GM10847 (cell line): ENCODE data around the gene TBX19.

Experiments used
- POLR2A ChIP-seq: IDR thresholded peaks from 2 replicates; pipeline ENCODE4 v1.6.1; 2011; ENCODE audit not compliant: insufficient read length; ENCODE audit errors: extremely low read depth

Gene TBX19

DNA sequence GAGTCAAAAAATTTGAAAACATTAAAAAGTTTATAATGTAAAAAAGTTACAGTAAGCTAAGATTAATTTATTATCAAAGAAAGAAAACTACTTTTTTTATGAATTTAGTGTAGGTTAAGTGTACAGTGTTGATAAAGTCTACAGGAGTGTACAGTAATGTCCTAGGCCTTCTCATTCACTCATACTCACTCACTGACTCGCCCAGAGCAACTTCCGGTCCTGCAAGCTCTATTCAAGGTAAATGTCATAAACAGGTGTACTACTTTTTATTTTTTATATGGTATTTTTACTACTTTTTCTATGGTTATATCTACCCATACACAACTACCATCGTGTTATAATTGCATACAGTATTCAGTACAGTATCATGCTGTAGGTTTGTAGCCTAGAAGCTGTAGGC, 49.6 kb downstream of the TBX19 start:
- no peak for TF ChIP-seq POLR2A

- TF ChIP-seq POLR2A: no peak
Observed at GRCh38 chr1:168331569-168331968, 50.9 kb downstream of the TBX19 start.

- TF ChIP-seq POLR2A: no peak
Observed at GRCh38 chr1:168333562-168334276, 53.0 kb downstream of the TBX19 start.

DNA sequence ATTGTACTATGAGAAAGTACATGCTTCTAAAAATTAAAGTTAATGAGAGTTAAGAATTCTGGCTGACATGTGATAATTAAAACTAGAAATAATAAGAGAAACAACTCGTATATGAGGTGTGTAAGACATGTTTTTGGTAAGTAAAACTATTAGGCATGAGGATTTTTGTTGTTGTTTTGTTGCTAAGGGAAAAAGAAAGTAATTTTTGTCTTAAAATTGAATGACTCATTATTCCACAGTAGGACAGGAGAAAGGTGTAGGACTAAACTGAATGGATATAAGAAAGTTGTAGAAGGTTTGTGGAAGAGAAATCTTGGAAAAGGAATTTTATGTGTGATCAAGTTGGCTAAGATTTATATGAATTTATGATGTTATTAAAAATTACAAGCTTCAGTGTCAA, 54.8 kb downstream of the TBX19 start:
- TF ChIP-seq POLR2A: no peak

DNA sequence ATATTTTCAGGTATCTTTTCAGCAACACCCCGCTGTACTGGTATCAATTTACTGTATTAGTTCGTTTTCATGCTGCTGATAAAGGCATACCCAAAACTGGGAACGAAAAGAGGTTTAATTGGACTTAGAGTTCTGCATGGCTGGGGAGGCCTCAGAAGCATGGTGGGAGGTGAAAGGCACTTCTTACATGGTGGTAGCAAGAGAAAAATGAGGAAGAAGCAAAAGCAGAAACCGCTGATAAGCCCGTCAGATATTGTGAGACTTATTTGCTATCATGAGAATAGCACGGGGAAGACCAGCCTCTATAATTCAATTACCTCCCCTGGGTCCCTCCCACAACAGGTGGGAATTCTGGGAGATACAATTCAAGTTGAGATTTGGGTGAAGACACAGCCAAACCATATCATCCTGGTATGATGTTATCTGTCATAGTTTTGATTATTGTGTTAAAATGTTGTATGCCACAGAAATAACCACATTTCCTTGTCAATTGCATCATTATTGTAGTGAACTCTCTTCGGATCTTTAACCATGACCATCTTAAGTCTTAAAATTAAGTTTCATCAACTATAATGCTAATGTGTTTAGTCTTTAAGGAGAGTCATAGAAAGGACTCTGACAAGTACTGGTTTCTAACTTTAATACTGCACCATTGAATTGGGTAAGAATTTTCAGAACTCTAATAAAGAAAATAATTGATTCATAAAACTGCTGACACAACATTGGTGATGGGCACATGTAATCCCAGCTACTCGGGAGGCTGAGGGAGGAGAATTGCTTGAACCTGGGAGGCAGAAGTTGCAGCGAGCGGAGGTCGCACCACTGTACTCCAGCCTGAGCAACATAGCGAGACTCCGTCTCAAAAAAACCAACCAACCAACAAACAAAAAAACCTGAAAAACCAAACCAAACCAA, 58.2 kb downstream of the TBX19 start:
- no peak for TF ChIP-seq POLR2A

- TF ChIP-seq POLR2A: no peak
Observed at GRCh38 chr1:168340781-168341482, 60.3 kb downstream of the TBX19 start.

DNA sequence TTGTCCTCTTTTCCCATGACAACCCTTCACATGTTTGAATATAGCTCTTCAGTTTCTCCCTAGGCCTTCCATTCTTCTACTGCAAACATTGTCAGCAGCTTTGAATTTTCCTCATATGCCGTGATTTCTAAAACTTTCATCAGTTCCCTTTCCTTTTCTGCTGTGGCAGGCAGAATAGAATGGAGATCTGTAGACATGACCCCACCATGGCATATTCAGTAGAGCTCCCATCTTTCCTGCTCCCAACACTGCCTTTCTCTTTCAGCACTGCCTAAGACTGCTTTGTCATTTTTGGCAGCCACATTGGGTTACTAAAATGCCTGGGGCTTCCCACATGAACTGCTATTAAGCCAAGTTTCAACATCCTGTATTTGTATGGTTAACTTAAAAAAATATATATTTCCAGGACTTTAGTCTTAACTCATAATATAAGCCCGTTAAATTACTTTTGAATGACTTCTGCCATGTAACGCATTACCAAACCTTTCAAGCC, 60.9 kb downstream of the TBX19 start:
- no peak for TF ChIP-seq POLR2A

- TF ChIP-seq POLR2A: no peak
Observed at GRCh38 chr1:168342572-168343280, 62.0 kb downstream of the TBX19 start.

DNA sequence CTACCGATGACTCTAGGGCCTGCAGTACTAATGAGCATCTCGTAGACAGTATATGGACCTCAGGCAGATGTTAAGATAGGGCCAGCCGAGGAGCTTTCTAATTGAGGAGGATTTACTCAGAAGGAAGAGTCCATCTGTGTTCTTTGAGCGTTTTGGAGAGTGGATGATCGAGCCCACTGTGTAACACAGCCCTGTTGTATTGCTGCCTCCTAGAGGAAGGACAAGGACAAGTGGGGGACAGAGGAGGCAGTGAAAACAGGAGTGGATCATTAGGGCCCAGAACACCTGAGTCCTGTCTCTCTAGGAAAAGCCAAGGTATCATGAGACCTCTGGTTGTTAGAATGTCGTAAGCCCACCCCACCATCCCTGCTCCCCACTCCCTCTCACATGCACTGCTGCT, 62.9 kb downstream of the TBX19 start:
- TF ChIP-seq POLR2A: no peak

DNA sequence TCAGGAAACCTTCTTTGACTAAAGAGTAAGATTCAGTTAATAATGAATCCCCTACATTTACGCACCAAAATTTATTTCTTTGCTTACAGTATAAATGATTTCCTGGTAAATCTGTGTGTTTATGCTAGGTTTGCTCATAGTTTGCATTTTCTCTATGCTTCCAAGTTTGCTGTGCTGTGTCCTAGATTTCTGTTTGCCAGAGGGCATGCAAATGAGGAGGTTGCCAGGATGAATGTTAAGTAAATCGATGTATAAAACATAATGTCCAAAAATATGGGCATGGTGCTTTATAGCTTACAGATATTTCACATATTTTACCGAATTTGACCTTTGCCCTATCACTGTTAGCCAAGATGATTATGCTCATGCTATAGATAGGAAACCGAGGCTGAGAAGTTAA, 63.8 kb downstream of the TBX19 start:
- TF ChIP-seq POLR2A: no peak

GRCh38 chr1:168345939-168346338, 65.3 kb downstream of the TBX19 start:
- no peak for TF ChIP-seq POLR2A

- no peak for TF ChIP-seq POLR2A
Observed at GRCh38 chr1:168347630-168348029, 67.0 kb downstream of the TBX19 start.

- no peak for TF ChIP-seq POLR2A
Observed at GRCh38 chr1:168348146-168348709, 67.6 kb downstream of the TBX19 start.

DNA sequence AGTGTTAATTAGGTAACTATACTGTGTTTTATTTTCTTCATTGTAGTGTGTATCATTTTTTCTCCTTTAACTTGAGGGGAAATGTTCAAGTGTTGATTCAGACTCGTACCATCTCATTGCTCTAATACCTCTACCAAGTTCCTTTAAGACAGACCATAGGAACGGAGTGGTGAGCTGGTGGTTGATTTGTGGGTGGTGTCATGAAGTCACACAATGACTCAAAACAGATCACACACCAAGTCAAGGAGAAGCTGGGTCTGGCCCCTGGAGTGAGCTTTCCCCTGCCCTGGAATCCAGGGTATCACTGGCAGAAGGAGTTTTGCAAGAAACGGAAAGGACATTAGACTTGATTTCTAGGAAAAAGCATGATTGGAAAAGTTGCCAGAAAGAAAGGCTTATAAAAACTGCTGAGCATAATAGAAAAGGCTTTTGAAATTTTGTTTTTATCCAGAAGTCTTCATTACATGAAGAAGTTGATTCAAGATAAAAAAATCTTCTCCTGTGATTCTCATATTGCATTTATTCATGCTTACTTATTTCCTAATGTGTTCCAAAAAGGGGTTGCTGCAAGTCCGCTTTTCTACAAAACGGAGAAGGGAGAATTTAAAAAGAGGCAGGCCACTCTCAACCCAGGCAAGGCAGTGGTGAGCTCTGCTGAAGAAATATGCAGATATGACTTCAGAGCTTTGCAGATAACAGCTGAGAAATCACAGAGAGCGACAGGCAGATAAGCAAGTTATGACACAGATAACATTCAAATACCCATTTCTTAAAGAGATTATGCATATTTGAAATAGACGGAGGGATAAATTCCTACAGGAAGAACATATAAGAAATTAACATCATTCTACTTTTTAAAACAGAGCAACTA, 79.7 kb downstream of the TBX19 start:
- TF ChIP-seq POLR2A: no peak
